ENCODE measurements around the gene SMIM28.

The SMIM28 gene

DNA sequence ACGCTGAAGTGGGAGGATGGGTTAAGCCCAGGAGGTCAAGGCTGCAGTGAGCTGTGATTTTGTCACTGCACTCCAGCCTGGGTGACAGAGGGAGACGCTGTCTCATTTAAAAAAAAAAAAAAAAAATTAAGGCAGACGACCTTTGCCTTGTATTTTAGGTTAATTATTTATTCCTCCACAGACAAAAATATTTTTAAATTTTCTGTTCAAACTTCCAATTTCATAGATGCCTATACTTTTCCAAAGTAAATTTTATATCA, 6.3 kb upstream of the SMIM28 start:
- peaks cover 6% of the 10 kb centered on the region for H3K4me1 ChIP-seq (ENCODE audit: control insufficient read depth, insufficient read depth, low read length)
- ChIA-PET POLR2A (interaction anchor here (0.7 kb wide), 1 partner anchor 53 kb away, joined by 5 read pairs; no protein-coding TSS in a partner anchor), CTCF (interaction anchor here (0.6 to 1.2 kb wide), 4 partner anchors 28 to 427 kb away, joined by 3 read pairs; partner anchors contain the start of gene HEBP2)
- no peaks in the 10 kb centered on the region for H3K9me3 ChIP-seq (ENCODE audit: control insufficient read depth, insufficient read depth, low read depth, low read length)
- no peak overlapping the region for H3K27ac ChIP-seq (ENCODE audit: extremely low read depth, low read depth, low read length)
- TF ChIP-seq SP2 (tag by site-specific recombination; IDR thresholded peaks at IDR 0.05) (no peak), ZNF23 (tag by site-specific recombination; IDR thresholded peaks at IDR 0.05; ENCODE audit: borderline replicate concordance) (no peak), BCL11B (tag by site-specific recombination; IDR thresholded peaks at IDR 0.05; ENCODE audit: low read depth) (no peak), ZNF133 (tag by site-specific recombination; IDR thresholded peaks at IDR 0.05) (no peak), ZNF140 (tag by site-specific recombination; IDR thresholded peaks at IDR 0.05) (no peak), ZNF658 (tag by site-specific recombination; IDR thresholded peaks at IDR 0.05) (no peak), ZNF266 (tag by site-specific recombination; IDR thresholded peaks at IDR 0.05; ENCODE audit: low read depth) (no peak), ZNF544 (tag by site-specific recombination; IDR thresholded peaks at IDR 0.05) (no peak), IKZF3 (tag by site-specific recombination; IDR thresholded peaks at IDR 0.05) (no peak)
- TF ChIP-seq, protein P1, sequence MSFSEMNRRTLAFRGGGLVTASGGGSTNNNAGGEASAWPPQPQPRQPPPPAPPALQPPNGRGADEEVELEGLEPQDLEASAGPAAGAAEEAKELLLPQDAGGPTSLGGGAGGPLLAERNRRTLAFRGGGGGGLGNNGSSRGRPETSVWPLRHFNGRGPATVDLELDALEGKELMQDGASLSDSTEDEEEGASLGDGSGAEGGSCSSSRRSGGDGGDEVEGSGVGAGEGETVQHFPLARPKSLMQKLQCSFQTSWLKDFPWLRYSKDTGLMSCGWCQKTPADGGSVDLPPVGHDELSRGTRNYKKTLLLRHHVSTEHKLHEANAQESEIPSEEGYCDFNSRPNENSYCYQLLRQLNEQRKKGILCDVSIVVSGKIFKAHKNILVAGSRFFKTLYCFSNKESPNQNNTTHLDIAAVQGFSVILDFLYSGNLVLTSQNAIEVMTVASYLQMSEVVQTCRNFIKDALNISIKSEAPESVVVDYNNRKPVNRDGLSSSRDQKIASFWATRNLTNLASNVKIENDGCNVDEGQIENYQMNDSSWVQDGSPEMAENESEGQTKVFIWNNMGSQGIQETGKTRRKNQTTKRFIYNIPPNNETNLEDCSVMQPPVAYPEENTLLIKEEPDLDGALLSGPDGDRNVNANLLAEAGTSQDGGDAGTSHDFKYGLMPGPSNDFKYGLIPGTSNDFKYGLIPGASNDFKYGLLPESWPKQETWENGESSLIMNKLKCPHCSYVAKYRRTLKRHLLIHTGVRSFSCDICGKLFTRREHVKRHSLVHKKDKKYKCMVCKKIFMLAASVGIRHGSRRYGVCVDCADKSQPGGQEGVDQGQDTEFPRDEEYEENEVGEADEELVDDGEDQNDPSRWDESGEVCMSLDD (tag by site-specific recombination; IDR thresholded peaks at IDR 0.05): no peak
- H3K4me3 ChIP-seq (ENCODE audit: low read depth, low read length): no peak overlapping the region
- no peaks in the 10 kb centered on the region for H3K36me3 ChIP-seq (ENCODE audit: control insufficient read depth in 2 of 2, insufficient read depth in 1 of 2, low read length in 2 of 2)

GRCh38 chr6:138371720-138372119, 6.0 kb upstream of the SMIM28 start:
- ChIA-PET CTCF (interaction anchor here (0.6 to 1.1 kb wide), 5 partner anchors 22 to 427 kb away, joined by 3 read pairs; no protein-coding TSS in a partner anchor), POLR2A (no interaction called here)
- Histone ChIP-seq H3K36me3 (ENCODE audit: control insufficient read depth in 2 of 2, insufficient read depth in 1 of 2, low read length in 2 of 2) (no peaks in the 10 kb centered on the region), H3K4me3 (ENCODE audit: low read depth, low read length) (no peak overlapping the region), H3K27ac (ENCODE audit: extremely low read depth, low read depth, low read length) (no peak overlapping the region), H3K4me1 (ENCODE audit: control insufficient read depth, insufficient read depth, low read length) (peaks cover 6% of the 10 kb centered on the region), H3K9me3 (ENCODE audit: control insufficient read depth, insufficient read depth, low read depth, low read length) (no peaks in the 10 kb centered on the region)
- TF ChIP-seq ZNF837 (tag by site-specific recombination; IDR thresholded peaks at IDR 0.05) (no peak), ZNF10 (tag by site-specific recombination; IDR thresholded peaks at IDR 0.05) (peak; percentile 59; the same call in 1 of the 2 replicates)

DNA sequence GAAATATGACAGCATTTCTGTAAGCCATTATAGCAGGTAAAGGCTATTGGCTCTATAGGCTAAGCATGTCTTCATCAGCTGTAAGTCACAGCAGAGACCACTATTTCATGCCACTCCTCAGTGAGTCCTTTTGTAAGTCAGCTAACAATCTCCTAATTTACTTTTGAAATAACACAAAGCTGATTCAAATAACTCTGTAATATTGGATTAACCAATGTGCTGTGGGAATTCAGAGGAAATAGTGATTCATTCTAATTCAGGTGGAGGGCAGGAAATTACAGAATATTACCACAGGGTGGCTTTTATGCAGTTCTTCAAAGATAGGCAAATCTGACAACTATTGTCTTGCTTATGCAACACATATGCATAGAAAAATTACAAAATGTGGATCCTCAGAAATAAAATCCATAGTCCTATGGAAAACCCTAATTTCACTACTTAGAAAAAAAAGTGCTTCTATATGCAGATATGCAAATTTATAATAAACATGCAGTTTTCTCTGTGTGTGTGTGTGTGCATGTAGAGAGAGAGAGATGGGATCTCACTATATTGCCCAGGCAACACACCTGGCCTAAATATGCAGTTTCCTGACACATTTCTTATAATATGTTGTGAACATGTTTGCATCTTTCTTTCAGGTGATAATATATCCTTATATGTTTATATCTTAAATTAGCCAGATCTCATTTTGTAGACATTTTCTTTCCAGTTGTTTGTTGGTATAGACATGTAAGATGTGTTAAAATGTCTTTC, 4.8 kb upstream of the SMIM28 start:
- Histone ChIP-seq H3K9me3 (ENCODE audit: control insufficient read depth, insufficient read depth, low read depth, low read length) (no peaks in the 10 kb centered on the region), H3K4me1 (ENCODE audit: control insufficient read depth, insufficient read depth, low read length) (peaks cover 6% of the 10 kb centered on the region), H3K27ac (ENCODE audit: extremely low read depth, low read depth, low read length) (no peak overlapping the region), H3K36me3 (ENCODE audit: control insufficient read depth in 2 of 2, insufficient read depth in 1 of 2, low read length in 2 of 2) (no peaks in the 10 kb centered on the region), H3K4me3 (ENCODE audit: low read depth, low read length) (no peak overlapping the region)
- TF ChIP-seq, protein P2, sequence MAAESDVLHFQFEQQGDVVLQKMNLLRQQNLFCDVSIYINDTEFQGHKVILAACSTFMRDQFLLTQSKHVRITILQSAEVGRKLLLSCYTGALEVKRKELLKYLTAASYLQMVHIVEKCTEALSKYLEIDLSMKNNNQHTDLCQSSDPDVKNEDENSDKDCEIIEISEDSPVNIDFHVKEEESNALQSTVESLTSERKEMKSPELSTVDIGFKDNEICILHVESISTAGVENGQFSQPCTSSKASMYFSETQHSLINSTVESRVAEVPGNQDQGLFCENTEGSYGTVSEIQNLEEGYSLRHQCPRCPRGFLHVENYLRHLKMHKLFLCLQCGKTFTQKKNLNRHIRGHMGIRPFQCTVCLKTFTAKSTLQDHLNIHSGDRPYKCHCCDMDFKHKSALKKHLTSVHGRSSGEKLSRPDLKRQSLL (tag by site-specific recombination; IDR thresholded peaks at IDR 0.05): no peak
- peak; percentile 71; the same call in 1 of the 2 replicates for TF ChIP-seq ZNF121 (tag by site-specific recombination; IDR thresholded peaks at IDR 0.05)
- POLR2A ChIA-PET: no interaction called here
- CTCF ChIA-PET: interaction anchor here (0.6 to 1.2 kb wide), 10 partner anchors 13 to 729 kb away, joined by 3 to 8 read pairs (median 3); partner anchors contain the start of gene HEBP2

DNA sequence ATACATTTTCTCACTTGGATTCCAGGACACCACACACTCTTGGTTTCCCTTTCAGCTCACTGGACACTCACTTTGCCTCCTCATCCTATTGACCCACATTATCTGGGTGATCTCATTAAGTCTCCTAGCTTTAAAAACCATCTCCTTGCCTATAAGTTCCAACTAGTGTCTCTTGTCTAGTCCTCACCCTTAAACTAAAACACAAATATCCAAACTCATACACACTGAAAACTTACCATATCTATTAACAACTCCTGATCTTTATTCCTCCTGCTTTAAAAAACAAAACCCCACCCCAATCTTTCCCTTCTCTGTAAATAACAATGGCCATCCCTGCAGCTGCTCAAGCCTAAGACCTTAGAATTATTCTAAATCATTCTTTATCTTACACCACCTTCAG, 3.5 kb upstream of the SMIM28 start:
- H3K4me3 ChIP-seq (ENCODE audit: low read depth, low read length): no peak overlapping the region
- H3K9me3 ChIP-seq (ENCODE audit: control insufficient read depth, insufficient read depth, low read depth, low read length): no peaks in the 10 kb centered on the region
- CTCF ChIA-PET: no interaction called here
- no peak overlapping the region for H3K27ac ChIP-seq (ENCODE audit: extremely low read depth, low read depth, low read length)
- H3K4me1 ChIP-seq (ENCODE audit: control insufficient read depth, insufficient read depth, low read length): peaks cover 6% of the 10 kb centered on the region
- H3K36me3 ChIP-seq (ENCODE audit: control insufficient read depth in 2 of 2, insufficient read depth in 1 of 2, low read length in 2 of 2): no peaks in the 10 kb centered on the region
- POLR2A ChIA-PET: no interaction called here
- TF ChIP-seq, protein P3, sequence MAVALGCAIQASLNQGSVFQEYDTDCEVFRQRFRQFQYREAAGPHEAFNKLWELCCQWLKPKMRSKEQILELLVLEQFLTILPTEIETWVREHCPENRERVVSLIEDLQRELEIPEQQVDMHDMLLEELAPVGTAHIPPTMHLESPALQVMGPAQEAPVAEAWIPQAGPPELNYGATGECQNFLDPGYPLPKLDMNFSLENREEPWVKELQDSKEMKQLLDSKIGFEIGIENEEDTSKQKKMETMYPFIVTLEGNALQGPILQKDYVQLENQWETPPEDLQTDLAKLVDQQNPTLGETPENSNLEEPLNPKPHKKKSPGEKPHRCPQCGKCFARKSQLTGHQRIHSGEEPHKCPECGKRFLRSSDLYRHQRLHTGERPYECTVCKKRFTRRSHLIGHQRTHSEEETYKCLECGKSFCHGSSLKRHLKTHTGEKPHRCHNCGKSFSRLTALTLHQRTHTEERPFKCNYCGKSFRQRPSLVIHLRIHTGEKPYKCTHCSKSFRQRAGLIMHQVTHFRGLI (tag by site-specific recombination; IDR thresholded peaks at IDR 0.05): no peak
- TF ChIP-seq, protein P4, sequence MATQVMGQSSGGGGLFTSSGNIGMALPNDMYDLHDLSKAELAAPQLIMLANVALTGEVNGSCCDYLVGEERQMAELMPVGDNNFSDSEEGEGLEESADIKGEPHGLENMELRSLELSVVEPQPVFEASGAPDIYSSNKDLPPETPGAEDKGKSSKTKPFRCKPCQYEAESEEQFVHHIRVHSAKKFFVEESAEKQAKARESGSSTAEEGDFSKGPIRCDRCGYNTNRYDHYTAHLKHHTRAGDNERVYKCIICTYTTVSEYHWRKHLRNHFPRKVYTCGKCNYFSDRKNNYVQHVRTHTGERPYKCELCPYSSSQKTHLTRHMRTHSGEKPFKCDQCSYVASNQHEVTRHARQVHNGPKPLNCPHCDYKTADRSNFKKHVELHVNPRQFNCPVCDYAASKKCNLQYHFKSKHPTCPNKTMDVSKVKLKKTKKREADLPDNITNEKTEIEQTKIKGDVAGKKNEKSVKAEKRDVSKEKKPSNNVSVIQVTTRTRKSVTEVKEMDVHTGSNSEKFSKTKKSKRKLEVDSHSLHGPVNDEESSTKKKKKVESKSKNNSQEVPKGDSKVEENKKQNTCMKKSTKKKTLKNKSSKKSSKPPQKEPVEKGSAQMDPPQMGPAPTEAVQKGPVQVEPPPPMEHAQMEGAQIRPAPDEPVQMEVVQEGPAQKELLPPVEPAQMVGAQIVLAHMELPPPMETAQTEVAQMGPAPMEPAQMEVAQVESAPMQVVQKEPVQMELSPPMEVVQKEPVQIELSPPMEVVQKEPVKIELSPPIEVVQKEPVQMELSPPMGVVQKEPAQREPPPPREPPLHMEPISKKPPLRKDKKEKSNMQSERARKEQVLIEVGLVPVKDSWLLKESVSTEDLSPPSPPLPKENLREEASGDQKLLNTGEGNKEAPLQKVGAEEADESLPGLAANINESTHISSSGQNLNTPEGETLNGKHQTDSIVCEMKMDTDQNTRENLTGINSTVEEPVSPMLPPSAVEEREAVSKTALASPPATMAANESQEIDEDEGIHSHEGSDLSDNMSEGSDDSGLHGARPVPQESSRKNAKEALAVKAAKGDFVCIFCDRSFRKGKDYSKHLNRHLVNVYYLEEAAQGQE (tag by site-specific recombination; IDR thresholded peaks at IDR 0.05): no peak
- no peak for TF ChIP-seq KLF8 (tag by site-specific recombination; IDR thresholded peaks at IDR 0.05)

Data from HEK293 (cell line).